DLD1 (cell line): ENCODE data around the gene TRMT44.
"Not testable (repeated sequence)": the region's sequence is repeated elsewhere in the genome, so short reads cannot be mapped to it uniquely, and the experiment has no call there.

Source experiments
- in situ Hi-C: cut with HindIII; loops from 2 replicates; pipeline ENCODE4 v1.10.0; 2017; ENCODE audit warnings: low sequenced_read_pairs

The TRMT44 gene

GRCh38 chr4:8478801-8479744, 38.5 kb downstream of the TRMT44 start:
- in situ Hi-C loops, result no loop called here

GRCh38 chr4:8480221-8480620, 39.6 kb downstream of the TRMT44 start:
- in situ Hi-C loops, result no loop called here

GRCh38 chr4:8486643-8487042, 46.1 kb downstream of the TRMT44 start:
- in situ Hi-C loops, result not testable (repeated sequence)

GRCh38 chr4:8488791-8489369, 48.3 kb downstream of the TRMT44 start:
- in situ Hi-C loops, result no loop called here

DNA sequence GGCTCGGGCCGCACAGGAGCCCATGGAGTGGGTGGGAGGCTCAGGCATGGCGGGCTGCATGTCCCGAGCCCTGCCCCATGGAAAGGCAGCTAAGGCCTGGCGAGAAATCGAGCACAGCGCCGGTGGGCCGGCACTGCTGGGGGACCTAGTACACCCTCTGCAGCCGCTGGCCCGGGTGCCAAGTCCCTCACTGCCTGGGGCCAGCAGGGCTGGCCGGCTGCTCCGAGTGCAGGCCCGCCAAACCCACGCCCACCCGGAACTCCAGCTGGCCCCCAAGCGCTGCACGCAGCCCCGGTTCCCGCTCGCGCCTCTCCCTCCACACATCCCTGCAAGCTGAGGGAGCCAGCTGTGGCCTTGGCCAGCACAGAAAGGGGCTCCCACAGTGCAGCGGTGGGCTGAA, 50.9 kb downstream of the TRMT44 start:
- in situ Hi-C loops, result not testable (repeated sequence)

DNA sequence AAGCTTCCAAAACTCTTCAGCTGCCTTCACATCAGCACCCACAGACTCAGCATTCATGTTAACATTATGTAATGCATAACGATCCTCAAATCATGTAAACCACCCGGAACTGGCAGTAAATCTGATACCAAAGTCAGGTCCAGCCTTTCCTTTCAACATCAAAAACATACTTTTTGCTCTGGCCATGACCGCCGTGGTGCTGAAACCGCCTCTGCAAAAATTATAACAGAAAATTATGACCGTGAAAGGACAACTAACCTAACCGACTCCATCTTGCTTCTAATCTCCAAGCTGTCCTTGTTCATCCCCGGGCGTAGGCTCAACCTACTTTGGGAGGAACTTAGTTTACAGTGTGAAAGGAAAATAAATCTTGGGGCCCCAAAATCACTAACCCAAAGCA, 51.6 kb downstream of the TRMT44 start:
- in situ Hi-C loops, result no loop called here

DNA sequence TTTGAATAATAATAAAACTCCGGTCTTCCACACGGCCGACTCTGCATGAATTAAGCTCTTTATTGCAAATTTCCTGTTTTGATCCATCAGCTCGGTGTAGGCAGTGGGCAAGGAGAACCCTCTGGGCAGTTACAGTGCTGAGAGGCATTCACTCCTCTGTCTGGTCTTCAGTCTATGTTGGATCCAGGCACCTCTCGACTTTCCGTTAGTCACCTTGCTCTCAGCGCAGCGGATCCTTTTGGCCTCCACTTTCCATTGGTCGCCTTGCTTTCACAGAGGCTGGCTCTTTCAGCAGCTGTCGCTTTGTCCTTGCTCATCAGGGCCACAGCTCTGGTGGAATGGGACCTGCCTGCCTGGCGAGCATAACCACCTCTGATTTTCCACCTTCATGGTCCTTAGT, 52.9 kb downstream of the TRMT44 start:
- in situ Hi-C loops, result no loop called here

DNA sequence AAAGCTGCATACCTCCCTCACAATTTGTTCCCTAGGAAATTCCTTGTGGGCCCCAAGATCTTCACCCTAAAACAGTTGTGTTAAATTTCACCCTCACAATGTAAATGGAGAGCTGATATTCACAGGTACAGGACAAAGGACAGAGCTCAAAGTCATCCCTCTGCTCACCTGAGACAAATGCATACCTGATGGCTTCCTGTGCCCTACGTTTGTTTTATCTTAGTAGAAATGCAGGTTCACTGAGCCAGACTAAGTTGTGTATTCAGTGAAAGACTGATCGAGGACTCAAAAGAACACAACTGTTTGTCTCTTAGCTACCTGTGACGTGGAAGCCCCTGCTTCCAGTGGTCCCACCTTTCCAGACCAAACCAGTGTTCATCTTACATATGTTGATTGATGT, 53.6 kb downstream of the TRMT44 start:
- in situ Hi-C loops, result no loop called here

DNA sequence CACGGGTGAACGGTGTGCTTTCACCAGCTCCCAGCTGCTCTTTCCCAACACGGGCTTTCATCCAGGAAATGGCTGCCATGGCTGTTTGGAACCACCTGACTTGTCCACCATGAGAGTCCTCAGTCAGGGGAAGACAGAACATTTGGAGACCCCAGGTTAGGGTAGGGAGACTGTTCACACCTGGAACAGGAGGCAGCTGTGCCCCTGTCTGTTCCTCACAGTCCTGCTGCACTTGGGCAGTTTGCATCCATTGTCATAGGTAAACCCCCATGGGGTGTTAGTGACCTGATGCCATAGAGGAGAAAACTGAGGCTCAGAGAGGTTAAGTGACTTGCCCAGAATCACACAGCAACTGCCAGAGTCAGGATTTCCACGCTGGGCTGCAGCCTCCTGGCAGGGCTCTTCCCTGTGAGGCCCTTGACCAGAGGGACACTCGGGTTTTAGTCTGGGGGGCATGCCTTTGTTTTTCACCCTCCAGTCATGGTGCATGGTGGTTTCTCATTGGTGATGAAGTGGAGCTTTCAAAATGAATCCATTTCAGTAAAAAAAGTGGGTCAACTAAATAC, 54.5 kb downstream of the TRMT44 start:
- in situ Hi-C loops, result no loop called here

- in situ Hi-C loops, result no loop called here
Measured at GRCh38 chr4:8495803-8496202, 55.2 kb downstream of the TRMT44 start.

DNA sequence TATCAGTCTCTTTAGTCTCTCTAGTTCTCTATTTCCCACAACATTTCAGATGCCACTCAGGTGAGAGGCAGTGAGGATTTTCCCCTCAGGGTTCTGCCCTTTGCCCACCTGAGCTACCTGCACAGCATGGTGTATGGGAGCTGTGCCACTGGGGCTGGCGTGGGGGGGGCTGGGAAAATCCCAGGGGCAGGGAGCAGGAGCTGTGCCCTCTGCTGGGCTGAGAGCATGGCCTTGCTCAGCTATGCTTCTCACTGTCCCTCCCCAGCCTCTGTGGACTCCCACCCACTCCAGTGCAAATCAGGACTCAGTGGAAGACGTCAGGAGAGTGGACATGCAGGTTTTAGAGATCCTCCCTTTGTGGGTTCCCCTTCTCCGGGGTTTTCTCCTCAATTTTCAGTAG, 57.2 kb downstream of the TRMT44 start:
- in situ Hi-C loops, result no loop called here

DNA sequence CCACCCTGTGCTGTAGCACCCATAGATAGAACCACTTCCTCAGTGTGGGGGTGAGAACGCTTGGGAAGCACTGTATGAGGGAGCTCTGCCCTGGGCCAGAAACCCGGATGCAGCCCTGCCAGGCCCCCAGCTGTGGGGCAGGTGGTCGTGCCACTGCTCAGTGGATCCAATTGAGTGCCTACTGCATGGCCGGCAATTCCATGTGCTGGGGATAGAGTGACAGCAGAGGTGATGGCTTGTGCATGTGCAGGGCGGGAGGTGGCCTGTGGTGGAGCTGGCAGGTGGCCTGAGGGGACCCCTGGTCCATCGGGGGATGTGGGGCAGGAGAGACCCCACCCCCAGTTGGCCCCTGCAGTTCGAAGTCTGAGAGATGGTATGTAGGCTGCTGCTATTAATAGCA, 60.4 kb downstream of the TRMT44 start:
- in situ Hi-C loops, result no loop called here

DNA sequence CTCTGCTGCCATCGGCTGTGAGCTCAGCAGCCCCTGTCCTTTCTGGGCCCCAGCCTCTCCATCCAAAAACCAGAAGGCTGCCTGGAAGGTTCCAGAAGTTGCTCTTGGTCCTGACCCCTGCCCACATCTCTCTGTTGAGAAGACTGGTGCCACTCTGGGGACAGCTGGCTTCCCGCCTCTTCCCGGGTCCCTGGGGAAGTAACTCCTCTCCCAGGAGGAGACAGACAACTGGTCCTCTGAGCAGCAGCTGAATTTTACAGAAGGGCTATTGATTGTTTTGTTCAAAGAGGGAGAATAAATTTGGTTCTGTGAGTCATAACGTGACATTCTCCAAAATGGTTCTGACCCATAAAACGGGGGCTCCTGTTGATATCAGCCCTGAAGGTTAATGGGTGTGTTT, 61.2 kb downstream of the TRMT44 start:
- in situ Hi-C loops, result no loop called here

DNA sequence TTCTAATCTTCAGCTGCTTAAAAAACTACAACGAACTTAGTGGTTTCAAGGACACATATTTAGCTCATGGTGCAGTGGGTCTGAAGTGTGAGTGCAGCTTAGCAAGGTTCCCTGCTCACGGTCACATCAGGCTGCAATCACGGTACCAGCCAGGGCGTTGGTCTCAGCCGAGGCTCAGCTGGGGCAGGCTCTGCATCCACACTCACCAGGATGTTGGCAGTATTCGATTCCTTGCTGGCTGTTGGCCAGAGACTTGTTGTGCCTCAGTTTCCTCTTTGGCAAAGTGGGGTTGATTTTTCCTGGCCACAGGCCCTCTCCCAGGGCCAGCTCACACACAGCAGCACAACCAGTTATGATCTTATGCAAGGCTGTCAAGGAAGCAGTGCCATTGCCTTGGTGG, 61.8 kb downstream of the TRMT44 start:
- in situ Hi-C loops, result no loop called here

DNA sequence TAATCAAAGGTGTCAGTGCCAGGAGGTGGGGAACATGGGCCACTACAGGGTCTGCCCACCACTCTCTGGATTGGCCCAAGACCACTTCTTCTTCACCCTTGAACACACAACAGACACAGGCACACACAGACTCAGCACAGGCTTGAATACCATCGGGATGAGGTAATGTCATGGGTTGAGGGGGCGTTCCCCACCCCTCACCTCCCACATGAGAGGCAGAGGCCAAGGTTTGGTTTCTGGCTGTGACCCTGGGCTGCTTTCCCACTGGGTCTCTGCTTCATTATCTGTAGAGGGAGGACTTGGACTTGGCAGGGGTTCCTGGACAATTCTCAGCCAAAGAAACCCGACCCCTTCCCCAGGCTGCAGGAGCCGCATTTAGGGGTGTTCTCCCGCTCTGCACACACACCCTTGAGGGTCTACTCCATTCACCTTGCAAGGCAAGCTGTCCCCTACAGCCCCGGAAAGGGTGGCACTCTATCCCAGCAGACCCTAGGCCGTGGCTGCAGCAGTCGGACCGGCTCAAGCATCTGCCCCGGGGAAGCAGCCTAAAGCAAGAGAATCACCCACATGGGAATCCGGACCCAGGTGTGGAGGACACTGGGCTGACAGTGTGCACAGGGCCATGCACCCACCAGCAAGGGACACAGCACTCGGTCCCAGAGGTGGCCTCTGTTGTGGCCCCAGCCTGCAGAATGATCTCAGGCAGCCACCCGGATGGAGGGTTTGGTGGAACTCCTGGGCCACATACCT, 62.4 kb downstream of the TRMT44 start:
- in situ Hi-C loops, result no loop called here

DNA sequence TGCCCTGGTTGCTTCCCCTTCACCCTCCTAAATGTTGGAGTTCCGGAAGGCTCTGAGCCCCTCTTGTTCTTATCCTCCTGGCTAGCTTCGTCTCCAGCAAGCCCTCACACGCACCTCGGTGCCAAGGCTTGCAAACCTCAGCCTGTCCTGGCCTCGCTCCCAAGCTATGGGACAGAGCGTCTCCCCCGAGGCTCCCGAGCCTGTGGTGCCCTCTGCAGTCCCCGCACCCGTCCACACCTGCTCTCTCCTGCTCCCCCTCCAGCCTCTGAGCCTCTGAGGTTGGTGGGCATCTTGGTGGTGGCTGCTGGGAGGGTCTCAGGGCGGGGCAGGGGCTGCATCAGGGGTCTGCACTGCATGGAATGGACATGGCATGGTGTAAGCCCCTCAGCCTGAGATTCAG, 63.2 kb downstream of the TRMT44 start:
- in situ Hi-C loops, result no loop called here

- in situ Hi-C loops, result no loop called here
Measured at GRCh38 chr4:8504279-8505007, 63.9 kb downstream of the TRMT44 start.

DNA sequence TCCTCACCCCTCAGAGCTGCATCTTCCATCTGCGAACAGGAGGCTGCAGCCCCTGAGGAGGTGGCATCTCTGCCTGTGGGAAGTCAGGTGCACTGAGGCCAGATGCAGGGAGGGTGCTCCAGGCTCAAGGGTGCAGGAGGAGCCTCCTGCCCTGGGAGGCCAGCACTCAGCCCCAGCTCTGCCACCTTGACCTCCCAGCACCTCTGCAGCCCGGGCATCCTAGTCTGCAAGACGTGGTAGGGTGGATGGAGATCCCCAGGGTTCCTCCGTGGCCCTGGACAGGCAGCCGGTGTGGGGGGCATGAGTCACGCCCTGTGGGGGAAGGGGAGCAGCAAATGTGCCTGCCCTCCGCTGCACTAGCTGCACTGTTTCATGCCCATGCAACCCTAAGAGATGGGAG, 64.7 kb downstream of the TRMT44 start:
- in situ Hi-C loops, result no loop called here

GRCh38 chr4:8506006-8506372, 65.4 kb downstream of the TRMT44 start:
- in situ Hi-C loops, result no loop called here

DNA sequence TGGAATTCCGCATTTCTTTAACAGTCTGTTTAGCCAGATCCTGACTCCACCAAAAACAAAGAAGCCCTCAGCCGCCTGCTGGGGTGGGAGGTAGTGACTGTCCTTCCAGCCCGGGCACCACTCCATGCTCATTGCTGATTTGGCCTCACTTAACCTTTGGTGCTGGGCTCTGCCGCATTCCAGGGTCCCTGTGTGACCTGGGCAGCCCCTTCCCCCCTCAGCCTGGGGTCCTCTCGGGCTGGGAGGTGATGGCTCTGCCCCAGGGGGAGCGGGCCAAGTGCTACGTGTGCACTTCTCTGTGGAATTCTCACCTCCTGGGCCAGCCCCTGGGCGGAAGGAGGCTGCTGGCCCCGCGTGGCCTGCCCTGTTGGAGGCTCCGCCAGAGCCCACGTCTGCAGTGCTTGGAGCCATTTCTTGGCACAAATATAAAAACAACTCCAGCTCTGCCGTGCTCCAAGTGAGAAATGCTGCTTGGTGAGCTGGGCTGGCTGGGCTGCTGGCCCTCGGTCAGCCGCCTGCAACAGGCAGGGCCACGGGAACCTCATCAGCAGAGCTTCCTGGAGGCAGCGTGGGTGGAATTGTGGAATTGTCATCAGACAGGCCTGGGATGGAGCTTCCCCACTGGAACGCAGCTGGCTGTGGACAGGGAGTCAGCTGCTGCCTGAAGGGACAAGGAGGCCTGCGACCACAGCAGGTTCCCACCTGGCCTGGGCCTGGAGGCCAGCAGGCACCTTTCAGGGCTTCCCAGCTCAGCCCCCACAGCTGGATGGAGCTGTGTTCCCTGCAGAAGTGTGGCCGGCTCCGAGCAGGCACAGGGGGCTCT, 66.0 kb downstream of the TRMT44 start:
- in situ Hi-C loops, result no loop called here
